EL (cell line): ENCODE measurements around the gene TRAF3.
A peak's percentile ranks its signal among the peaks of the same experiment; 100 is the strongest.

Experiments
- DNase-seq: peaks from one replicate; pipeline ENCODE4 v3.0.0-alpha.2; 2016

Gene TRAF3

GRCh38 chr14:102943454-102943853 is 166.2 kb downstream of the TRAF3 start:
- no peak for DNase-seq

- DNase-seq = no peak
These were observed 166.7 kb downstream of the TRAF3 start for GRCh38 chr14:102943979-102944378.

GRCh38 chr14:102944448-102945330 is 167.4 kb downstream of the TRAF3 start:
- DNase-seq = no peak

GRCh38 chr14:102945346-102946130 is 168.3 kb downstream of the TRAF3 start:
- peak; percentile 40 for DNase-seq

DNA sequence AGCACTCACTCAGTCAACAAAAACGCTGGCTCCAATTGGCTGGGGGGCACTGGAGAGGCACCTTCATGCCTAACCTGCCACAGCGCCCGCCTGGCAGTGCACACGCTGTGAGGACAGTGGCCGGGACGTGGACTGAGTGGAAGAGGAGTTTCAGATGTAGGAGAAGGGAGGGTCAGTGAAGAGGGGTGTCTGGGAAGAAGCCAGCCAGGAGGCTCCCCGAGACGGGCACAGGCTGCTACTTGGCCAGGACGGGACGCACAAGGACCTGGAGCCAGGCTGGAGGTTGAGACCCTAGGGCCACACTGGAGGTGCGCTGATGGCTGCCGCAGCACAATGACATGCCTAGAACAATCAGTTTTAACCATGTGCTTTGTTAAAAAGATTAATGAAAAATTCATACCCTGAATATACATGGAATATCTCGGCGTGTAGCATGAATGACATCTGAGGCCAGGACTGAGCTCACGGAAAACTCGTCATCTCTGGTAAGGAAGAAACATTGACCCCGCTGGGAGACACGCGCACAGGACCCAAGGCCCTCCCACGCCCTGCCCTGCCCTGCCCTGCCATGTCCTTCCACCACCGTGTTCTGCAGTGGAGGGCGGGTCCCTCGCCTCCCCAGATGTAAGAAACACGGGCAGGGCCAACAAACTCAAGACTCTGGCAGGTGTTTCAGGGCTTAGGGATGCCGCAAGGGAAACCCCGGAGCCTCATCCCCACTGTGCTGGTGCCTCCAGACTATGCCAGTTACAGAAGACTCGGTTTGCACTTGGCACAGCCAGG is 170.3 kb downstream of the TRAF3 start:
- no peak for DNase-seq

DNA sequence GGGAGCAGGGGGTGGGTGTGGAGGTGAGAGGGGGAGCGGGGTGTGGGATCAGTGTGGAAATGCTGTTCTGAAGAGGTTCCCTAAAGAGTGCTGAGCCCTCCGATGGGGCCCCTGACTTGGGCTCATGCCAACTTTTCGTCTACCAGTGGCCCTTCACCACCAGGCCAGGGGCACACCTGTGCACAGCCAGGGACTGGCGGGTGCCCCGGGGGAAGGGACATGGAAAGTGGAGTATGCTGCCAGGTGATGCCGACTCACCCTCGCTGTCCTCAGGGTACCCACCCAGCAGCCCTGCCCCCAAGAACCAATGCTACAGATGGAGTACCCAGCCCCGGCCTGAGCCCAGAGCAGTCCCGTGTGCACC is 171.4 kb downstream of the TRAF3 start:
- DNase-seq = no peak

GRCh38 chr14:102949062-102949800 is 172.0 kb downstream of the TRAF3 start:
- DNase-seq = peak; percentile 66

- no peak for DNase-seq
These were observed 172.7 kb downstream of the TRAF3 start for GRCh38 chr14:102949801-102950451.

DNA sequence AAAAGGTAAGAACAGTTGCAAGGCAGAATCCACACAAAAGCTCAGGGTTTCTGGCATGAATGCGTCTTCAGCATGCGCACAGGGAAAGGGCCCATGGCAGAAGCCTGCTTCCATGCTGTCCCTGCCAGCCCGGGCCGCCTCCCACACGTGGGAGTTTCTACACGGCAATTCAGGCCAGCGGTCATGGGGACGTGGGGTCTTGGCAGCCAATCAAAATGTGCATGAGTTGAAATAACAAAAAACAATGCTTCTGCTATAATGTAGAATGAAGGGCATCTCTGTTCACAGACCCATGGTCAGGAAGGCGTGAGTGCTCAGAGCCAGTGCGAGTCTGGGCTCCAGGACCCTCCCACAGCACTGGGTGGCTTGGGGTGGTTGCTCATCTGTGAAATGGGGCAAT is 173.8 kb downstream of the TRAF3 start:
- DNase-seq = no peak

DNA sequence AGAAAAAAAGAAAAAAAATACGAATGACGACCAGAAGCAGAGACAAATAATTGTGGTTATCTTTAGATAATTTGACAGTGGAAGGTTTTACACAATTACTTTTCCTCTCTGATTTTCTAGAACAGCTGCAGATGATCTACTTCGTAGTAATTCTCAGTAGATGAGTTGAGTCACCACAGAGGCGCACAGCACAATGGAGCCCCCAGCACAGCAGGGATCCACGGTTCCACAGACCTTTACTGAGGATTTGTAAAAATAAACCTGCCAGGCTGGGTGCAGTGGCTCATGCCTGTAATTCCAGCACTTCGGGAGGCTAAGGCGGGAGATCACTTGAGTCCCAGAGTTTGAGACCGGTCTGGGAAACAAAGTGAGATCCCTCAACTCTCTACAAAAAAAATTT is 174.6 kb downstream of the TRAF3 start:
- no peak for DNase-seq

GRCh38 chr14:102952276-102952675 is 175.0 kb downstream of the TRAF3 start:
- no peak for DNase-seq

DNA sequence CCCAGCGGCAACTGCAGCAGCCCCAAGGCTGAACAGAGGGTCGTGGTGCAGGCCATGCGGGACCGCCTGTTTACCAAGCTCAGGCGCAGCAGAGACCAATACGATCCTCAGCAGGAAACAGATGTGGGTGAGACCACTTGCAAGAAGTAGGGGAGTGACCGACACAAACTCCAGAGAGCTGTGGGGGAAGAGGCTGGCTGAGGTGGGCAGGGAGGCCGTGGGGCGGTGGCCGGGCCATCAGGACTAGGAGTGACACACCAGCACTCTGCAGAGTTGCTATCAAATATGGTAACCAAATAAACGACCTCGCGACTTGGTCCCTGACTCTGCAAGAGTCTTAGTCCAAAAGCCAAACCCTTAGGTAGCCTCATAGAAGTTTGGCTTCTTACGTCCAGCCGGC is 175.9 kb downstream of the TRAF3 start:
- DNase-seq = no peak

DNA sequence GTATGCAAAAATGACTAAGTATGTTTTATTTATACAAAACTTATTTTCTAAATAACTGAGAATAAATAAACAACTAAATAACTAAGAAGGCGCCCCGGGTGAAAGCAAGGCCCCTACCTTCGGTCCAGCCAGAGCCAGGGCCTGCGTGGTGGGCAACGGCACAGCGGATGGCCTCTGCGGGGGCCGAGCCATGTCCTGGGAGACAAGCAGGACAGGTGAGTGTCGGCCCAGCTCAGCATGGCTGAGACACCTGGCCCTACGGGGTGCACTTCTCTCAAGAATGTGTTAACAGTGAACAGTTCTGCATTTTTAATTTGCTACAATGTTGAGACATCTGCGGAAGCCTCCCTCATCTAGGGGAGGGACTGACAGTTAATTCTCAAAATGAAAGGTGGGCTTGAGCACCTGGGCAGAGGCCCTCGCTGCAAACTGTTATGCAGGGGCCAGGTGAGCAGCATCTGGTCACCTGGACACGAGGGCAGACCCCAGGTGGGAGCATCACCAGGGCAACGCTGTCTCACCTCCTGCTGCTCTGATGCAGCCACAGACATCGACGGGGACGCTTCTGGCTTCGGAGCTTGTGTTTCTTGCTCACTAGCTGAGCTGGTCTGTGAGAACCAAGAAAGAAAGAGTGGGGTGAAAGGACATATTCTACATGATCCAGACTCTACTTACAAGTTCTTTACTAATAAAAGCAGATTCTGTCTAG is 177.0 kb downstream of the TRAF3 start:
- no peak for DNase-seq

DNA sequence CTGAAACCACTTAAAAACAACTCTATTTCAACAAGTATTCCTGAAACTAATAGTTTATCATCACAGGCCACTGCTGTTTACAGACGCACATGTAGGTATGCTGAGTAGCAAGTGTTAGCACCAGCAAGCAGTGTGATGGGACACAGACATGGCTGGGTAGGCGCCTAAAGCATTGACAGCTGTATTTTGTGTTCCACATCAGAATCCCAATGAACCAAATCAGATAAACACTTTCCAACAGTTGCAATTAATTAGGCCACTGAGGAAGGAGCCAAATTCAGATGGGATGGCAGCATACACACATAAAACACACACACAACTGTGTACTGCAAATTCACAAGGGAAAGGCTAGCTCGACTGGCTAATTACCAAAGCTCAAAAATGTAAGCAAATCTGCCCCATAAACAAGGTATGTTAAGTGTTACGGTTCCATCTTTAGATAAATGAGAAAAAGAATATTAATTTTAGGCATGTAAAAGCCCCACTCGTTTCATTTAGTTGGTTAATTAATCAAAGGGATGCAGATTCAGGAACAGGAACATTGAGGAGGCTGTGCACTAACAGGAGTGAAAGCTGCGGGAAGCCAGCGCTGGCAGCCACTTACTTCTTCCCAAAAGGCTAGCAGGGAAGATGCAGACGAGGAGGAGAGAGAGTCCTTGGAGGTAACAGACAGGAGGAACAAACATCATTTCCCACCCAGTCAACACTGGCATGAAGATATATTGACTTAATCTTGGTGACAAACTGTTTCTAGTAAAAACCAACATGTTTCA is 178.6 kb downstream of the TRAF3 start:
- DNase-seq = no peak

GRCh38 chr14:102957222-102957621 is 180.0 kb downstream of the TRAF3 start:
- no peak for DNase-seq

DNA sequence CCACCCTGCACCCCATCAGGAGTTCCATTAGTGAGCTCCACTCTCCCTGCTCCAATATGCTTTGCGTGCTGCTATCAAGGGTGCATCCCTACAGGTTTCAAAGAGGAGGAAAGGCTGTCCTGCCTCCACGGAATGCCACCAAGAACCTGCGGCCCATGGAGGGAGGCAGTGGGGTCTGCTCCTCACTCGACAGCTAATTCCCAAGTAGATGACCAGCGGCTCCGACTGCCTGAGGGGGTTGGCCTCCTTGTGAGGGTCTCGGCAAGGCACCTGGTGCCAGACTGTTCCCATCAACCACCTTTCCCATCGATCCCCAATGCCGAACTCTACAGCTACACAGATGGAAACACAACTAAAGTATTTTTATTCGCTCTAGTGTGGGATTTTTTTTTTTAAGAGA is 181.2 kb downstream of the TRAF3 start:
- no peak for DNase-seq
